SW480 (cell line): ENCODE data around the gene SEC16A.

Experiments
- DNase-seq: peaks from one replicate; pipeline ENCODE4 v3.0.0-alpha.2; 2016; ENCODE audit warnings: low spot score

The SEC16A gene

GRCh38 chr9:136399176-136400037 is 83.4 kb downstream of the SEC16A start:
- DNase-seq = no peak

DNA sequence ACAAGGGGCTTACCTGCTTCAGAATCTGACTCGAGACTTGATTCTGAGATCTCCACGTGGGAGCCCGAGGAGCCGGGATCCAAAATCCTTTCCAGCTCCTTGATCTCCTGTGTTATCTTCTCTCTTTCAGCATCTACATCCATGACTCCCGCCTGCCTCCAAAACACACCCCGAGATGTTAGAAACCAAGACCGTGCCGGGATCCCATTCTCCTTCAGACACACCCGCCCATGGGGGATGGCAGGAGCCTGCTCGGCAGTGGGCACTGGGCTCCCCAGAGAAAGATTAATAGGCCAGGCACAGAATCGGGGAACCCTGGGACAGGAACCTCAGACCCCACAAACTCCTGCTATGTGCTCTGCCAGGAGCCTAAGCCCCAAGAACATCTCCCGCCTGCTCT is 84.6 kb downstream of the SEC16A start:
- no peak for DNase-seq

GRCh38 chr9:136397643-136398042 is 85.2 kb downstream of the SEC16A start:
- DNase-seq = no peak

- no peak for DNase-seq
Measured at GRCh38 chr9:136396219-136396515, 86.7 kb downstream of the SEC16A start.

- DNase-seq = no peak
Measured at GRCh38 chr9:136395345-136396218, 87.3 kb downstream of the SEC16A start.

- no peak for DNase-seq
Measured at GRCh38 chr9:136395020-136395340, 87.9 kb downstream of the SEC16A start.

DNA sequence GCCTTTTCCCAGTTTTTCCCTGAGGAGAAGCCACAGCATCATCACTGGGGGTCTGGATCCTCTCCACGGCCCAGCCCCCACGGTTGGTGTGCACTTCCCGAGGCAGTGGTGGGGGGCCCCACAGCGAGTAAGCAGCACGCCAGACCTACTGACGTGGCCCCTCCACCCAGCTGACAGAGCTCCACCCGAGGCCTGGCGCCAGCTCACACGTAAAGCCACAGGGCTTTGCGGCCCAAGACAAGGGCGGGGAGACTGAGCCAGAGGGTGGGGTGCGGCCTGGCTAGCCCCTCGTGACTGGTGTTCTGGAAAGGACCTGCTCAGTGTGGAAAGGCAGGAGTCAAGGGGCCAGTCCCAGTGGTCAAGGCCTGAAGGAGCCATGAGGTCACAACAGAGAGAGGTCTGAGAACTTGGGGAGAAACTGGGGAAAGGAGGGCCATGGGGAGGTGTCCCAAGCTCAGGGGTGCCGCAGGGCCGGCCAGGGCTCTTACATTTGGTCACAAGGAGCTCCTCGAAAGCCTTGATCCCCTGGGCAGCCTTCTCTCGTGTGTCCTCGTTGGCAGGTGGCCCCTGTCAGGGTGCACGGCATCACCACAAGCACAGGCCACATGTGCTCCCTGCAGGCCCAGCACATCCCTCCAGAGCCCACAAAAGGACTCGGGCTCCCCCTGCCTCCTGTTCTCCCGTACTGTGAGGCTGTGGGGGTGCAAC is 88.4 kb downstream of the SEC16A start:
- DNase-seq = no peak

DNA sequence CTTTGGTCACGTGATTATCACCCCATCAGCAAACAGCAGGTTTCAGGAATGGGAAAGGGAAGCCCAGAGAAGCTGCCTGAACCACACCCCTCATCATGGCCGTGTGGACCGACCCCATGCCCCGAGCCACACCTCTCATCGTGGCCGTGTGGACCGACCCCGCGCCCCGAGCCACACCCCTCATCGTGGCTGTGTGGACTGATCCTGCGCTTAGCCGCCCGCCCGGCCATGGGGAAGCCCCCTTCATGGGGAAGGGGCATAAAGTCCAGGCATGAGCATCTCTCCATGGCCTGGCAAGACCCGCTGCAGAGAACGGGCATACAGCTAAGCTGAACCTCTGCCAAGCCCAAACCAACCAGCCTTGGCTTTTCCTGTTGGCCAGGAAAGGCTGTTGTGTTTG is 89.3 kb downstream of the SEC16A start:
- DNase-seq = no peak

- DNase-seq = no peak
Measured at GRCh38 chr9:136392538-136393449, 90.0 kb downstream of the SEC16A start.

DNA sequence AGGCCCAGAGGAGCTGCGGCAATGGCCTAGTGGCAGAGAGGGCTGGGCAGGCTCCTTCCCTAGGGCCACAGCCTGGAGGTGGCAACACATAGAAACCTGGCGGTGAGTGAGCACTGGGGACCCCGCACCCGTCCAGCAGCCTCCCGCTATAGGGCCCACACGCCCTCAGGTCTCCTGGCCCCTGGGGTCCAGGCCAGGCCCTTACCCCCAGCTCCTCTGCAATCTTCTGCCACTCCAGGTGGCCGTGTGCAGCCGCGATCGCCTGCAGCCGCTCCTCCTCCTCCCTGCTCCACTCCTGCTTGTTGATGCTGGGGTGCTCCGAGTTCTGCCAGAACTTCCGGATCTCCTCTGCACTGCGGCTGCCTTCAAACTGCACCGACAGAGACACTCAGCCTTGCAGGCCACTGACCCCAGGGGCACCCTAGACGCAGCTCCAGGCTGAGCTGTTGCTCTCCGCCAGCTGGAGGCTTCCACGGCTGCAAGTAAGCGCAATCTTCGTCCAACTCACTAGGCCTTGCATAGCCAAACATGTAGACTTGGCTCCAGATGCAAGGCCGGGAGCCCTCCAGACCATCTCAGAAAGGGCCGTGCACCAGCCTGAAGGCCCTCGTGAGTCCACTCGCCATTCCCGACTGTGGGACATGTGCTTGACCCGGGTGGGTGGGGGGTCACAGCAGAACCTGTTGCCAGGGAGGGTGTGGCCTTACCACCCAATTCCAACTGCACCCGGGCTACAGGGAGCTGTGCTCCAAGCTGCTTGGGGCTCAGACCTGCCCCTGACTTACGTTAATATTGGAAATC is 90.9 kb downstream of the SEC16A start:
- DNase-seq = no peak
